GM21390 (cell line): Measurements from ENCODE around the gene HMOX2.

ENCODE experiments used
- ATAC-seq: cut with Tn5 transposase; IDR thresholded peaks from one replicate; pipeline ENCODE4 v1.9.1; 2021; ENCODE audit not compliant: unreplicated experiment

Gene HMOX2

GRCh38 chr16:4500272-4500671 lies 24.1 kb downstream of the HMOX2 start:
- no peak for ATAC-seq

DNA sequence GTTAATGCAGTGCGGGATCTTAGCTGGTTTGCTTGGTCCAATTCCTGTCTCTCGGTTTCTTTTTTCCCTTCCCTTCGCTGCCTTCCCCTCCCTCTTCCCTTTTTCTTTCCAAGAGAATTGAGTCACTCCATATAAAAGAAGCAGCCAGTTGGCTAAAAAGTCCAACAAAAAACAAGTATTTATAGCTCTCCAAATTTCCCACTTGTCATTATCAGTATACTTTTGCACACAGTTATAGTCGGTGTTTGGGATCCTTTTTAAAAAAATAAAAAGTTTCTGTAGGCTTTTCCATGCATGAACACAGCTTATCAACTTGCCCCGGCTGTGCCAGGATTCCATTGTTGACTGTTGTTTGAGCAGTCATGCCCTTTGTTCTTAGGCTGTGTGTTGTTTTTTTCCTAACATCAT lies 24.9 kb downstream of the HMOX2 start:
- ATAC-seq, result no peak

DNA sequence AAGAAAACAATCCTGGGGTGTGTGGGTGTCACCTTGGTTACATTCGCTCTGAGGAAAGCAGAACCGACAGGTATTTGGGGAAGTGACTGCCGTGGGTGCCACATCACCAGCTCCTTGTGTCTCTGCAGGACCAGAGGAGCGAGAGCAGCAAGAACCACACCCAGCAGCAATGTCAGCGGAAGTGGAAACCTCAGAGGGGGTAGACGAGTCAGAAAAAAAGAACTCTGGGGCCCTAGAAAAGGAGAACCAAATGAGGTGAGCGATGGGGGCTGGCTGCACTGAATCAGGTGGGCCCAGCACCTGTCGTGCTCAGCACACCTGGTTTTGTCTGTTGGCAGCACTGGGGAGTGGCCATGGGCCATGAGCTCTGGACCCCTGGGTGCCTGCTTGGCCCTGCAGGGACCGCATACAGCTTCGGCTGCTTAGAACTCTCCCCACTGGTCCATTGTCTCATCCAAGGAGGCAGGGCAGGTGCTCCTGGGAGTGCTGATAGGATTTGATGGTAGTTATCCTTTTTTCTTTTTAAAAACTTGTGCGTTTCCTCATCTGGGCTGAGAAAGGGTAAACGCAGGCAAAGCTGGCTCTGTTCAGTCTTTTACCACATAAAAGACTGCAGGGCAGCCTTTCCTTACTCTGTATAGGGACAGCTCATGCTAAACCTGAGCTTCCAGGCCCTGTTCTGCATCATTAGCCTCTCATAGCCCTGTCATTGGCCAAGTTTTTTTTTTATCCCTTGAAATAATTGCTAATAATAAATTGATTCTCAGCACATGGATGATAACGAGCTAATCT lies 29.4 kb downstream of the HMOX2 start:
- ATAC-seq, result no peak

DNA sequence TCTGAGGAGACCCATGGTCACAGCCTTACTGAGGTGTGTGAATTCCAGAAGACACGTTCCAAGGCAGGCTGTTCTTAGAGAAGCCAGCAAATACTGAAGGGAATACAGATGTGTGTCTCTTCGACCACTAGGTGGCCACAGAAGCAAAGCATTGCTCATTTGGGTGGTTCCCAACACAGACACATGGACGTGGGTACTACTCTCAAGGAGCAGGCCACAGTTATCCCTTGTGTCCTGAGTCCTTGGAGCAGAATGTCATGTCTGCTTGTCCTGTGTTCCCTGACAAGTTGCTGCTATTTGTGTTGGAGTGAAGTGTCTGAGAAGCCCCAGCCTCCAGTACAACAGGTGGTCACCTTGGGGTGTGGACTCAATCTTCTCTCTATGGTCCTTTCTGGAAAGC lies 30.3 kb downstream of the HMOX2 start:
- no peak for ATAC-seq

- no peak for ATAC-seq
Measured at GRCh38 chr16:4507588-4508345, 31.6 kb downstream of the HMOX2 start.

GRCh38 chr16:4508806-4509205 lies 32.6 kb downstream of the HMOX2 start:
- ATAC-seq, result no peak

GRCh38 chr16:4509420-4509819 lies 33.2 kb downstream of the HMOX2 start:
- ATAC-seq, result no peak

GRCh38 chr16:4510131-4510530 lies 33.9 kb downstream of the HMOX2 start:
- ATAC-seq, result no peak

DNA sequence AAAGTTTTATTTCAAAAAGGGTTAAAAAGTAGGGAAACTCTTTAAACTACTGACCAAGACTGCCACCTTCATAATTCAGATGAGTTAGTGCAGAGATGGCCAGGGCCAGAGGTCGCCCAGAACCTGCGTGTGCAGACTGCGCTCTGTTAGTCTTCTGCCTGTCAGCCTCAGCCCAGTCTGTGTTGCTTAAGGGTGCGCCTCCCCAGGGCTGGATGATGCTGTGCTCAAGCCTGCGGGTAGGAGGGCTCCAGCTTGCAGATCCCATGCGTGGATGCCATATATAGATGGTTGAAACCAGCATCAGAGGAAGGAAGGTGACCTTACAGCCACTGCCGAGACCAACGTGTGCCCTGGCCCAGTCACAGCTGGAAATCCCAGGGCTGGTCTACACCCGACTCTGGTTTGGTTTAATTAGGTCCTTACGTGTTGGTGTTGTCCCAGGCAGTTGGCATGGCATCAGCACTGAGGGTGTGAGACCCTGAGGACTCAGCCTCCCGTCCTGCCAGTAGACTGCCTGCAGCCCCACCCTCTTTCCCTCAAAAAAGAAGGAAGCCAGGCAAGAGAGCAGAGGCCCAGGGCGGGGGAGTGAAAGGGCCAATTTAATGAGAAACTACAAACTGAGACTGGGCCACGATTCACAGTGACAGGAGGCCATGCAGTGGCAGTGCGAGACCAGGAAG lies 34.7 kb downstream of the HMOX2 start:
- ATAC-seq, result no peak

DNA sequence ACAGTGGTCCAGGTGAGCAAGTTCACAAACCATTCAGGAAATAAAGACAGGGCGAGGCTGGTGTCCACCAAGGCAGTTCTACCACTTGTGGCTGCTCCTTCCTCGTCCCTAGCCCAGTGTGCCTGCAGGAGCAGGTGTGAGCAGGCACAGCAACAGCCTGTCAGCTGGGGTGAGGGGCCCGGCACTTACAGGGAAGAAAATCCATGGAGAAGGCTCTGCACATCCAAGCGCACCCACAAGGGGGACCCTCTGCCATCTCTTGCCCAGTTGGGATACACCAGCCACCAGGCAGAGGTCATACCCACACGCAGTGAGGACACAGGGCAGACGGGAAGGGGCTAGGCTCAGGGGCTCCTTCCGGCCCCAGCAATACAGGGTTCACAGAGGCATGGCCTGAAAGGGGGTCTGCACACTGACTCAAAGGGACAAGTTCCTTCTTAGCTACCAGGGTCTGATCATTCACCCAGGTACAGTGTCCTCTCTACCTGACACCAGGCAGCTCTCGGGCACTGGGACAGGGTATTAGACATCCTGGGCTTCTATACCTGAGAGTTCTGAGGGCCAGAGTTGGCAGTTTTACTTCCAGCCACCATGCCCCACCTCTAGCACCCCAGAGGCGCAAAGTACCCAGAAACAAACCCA lies 35.4 kb downstream of the HMOX2 start:
- no peak for ATAC-seq

DNA sequence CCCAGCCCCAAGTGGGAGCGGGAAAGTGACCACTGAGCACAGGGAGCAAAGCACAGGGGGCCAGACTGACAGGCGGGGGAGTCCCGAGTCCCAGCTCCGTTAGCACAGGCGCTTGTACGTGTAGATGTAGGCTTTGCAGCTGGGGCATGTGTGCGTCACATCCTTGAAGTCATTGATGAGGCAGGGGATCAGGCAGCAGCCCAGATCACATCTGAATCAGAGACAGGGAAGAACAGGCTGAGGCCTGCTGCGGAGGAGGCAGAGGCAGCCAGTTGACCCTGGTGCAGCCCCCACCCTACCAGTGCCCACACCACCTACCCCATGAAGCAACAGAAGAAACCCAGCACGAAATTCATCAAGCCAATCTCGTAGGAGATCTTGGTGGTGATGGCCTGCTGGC lies 36.3 kb downstream of the HMOX2 start:
- no peak for ATAC-seq

DNA sequence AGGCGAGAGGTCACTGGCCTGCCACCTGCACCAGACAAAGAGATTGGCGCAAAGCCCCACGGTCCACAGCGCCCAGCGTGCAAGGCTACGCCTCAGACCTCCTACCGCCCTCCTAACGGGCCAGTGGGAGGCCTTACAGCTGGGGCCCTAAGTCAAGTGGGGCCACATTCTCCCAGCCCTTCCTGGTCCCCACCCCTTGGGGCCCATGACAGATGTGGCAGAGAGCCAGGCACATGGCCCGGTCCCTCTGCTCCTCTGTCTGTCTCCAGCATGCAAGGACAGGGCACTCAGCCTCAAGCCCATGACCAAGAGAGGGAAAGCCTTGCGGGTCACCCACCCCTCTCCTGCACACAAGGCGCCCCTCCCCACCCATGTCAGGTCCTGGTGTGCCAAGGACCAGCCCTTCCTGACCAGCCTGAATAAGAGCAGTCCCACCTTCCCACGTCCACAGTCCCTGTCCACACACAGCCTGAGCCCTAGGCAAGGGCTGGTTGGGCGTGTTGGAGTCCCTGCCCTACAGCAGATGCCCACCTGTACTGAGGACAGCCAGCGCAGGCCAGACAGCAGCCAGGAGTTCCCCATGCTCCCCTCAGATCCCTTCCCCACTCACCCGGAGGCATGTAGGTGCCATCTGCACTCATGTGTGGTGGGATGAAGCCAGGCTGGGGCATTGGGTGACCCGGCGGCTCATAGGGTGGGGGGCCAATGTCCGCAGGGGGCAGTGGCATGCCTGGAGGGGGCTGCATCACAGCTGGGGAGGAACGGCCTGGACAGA lies 37.1 kb downstream of the HMOX2 start:
- ATAC-seq, result no peak

GRCh38 chr16:4513881-4514280 lies 37.7 kb downstream of the HMOX2 start:
- ATAC-seq, result no peak

DNA sequence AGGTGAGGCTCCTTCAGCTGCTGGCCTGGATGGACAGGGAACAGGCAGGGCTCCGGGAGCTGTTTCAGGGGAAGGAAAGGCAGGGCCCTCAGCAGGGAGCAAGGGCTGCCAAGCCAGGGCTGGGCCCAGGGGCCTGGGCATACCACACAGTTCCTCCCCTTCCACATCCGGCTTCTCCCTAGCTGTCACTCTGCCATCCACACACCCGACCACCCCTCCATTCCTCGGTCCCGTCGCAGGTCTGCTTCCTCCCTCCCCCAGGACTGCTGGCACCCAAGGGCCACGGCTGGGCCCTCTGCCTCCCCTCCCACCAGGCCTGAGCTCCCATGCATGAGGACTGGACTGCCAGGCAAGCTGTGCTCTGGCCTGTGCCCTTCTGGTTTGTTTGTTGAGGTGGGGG lies 38.4 kb downstream of the HMOX2 start:
- ATAC-seq, result no peak

DNA sequence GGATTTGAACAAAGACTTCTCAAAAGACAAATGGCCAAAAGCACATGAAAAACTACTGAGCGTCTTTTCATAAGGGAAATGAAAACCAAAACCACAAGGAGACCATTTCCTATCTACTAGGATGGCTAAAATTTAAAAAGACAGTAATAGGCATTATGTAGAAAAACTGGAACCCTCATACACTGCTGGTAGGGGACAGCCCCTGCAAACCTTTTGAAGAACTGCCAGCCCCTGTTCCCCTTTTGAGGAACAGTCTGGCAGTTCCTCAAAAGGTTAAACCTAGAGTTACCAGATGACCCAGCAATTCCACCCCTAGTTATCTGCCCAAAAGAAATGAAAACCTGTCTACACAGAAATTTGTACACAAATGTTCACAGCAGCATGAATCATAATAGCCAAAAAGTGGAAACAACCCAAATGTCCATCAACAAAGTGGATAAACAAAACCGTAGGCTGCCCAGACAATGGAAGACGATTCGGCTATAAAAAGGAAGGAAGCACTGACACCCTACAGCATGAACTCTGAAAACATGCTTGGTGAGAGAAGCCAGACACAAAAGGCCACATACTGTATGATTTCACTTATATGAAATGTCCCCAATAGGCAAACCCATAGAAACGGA lies 39.5 kb downstream of the HMOX2 start:
- ATAC-seq, result peak; percentile 68

DNA sequence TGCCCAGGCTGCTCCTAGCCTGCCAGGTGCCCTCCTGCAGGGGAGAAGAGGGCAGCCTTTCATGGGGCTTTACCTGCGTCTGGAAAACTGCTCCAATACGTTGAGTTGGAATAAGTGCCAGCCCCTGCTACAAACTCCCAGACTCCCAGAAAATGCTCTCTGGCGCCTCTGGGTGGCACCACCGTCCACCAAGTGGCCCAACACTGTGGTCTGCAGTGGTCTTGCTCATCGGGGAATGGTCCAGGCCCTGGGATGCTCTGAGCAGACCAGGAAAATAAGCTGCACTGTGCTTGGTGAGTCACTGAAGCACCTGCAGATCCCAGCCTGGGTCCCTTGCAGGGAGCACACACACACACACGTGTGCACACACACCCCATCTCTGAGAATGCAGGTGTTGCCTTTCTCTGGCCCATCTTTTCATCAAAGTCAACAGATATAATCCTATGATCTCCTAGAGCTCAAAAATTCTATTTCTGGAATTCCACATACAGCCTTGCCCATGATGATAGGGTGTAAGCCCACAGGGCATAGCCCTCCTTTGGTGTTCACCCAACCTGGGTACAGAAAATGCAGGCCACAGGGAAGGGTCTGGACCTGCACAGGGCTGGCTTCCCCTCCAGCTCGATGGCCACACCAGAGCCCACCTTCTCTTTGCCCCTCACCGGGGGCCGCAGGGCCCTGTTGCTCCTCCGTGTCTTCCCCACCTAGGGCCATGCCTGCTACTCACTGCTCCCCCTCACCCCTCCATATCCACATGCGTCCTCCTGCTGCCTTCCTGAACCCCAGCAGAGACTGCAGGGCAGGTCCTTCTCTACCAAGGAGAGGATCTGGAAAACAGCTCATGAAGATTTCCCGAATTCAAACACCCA lies 41.8 kb downstream of the HMOX2 start:
- ATAC-seq, result no peak

GRCh38 chr16:4519274-4520058 lies 43.3 kb downstream of the HMOX2 start:
- ATAC-seq, result no peak

DNA sequence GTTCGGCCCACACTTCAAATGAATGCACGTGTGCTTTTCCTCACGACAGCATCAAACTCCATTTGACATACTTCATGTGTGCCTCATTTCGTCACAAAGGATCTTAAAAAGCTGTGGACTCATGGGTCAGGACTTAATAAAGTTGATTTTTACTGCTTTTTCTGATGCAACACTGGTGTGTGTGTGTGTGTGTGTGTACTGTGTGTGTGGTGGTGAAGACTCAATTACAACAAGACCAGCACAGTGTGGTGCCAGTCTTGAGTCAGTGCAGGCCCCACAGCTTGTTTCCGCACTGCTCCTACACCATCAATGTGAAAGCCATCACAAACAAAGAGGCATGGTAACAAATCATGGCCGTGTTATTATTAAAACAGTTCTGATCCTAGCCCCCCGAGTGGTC lies 44.7 kb downstream of the HMOX2 start:
- no peak for ATAC-seq
